Hepatocyte (in vitro differentiated cells): ENCODE measurements around the gene COG6. TPM values are rescaled to one million over a fixed set of nuclear protein-coding genes. Genes with fewer than 3 reads are reported as not detected.
A peak's percentile ranks its signal among the peaks of the same experiment; 100 is the strongest.

Experiments
- DNase-seq: peaks from one replicate; pipeline ENCODE4 v3.0.0-alpha.2; 2016; ENCODE audit warnings: low spot score
- H2AFZ ChIP-seq: fragments of 200-600 bp; sonication (generic); 2 replicates; pipeline ENCODE4 v1.6.0; 2016; ENCODE audit warnings: antibody characterized with exemption, mild to moderate bottlenecking
- H3K27ac ChIP-seq: fragments of 200-600 bp; sonication (generic); 2 replicates; pipeline ENCODE4 v1.5.1; 2016; ENCODE audit warnings: mild to moderate bottlenecking
- H3K27me3 ChIP-seq: fragments of 200-600 bp; sonication (generic); 2 replicates; pipeline ENCODE4 v1.6.1; 2016
- H3K36me3 ChIP-seq: fragments of 200-600 bp; sonication (generic); replicated peaks from 2 replicates; pipeline ENCODE4 v1.5.1; 2016; ENCODE audit warnings: low read depth; ENCODE audit not compliant: insufficient read depth
- H3K4me1 ChIP-seq: fragments of 200-600 bp; sonication (generic); 2 replicates; pipeline ENCODE4 v1.5.1; 2016; ENCODE audit warnings: mild to moderate bottlenecking, moderate library complexity; ENCODE audit not compliant: insufficient read depth
- H3K4me2 ChIP-seq: fragments of 200-600 bp; sonication (generic); 2 replicates; pipeline ENCODE4 v1.6.0; 2016
- H3K4me3 ChIP-seq: fragments of 200-600 bp; sonication (generic); 2 replicates; pipeline ENCODE4 v1.5.1; 2016; ENCODE audit warnings: mild to moderate bottlenecking
- H3K79me2 ChIP-seq: fragments of 200-600 bp; sonication (generic); 2 replicates; pipeline ENCODE4 v1.6.0; 2017; ENCODE audit warnings: mild to moderate bottlenecking
- H3K9me2 ChIP-seq: fragments of 200-600 bp; sonication (generic); replicated peaks from 2 replicates; pipeline ENCODE4 v1.6.0; 2017; ENCODE audit warnings: mild to moderate bottlenecking; ENCODE audit not compliant: insufficient read depth
- H3K9me3 ChIP-seq: fragments of 200-600 bp; sonication (generic); 2 replicates; pipeline ENCODE4 v1.5.1; 2016; ENCODE audit warnings: low read depth, mild to moderate bottlenecking
- H4K20me1 ChIP-seq: fragments of 200-600 bp; sonication (generic); 2 replicates; pipeline ENCODE4 v1.6.0; 2016; ENCODE audit warnings: mild to moderate bottlenecking; ENCODE audit not compliant: insufficient read depth, poor library complexity, severe bottlenecking
- EZH2 ChIP-seq: fragments of 200-600 bp; sonication (generic); IDR thresholded peaks from 2 replicates; pipeline ENCODE4 v1.6.1; 2016; ENCODE audit warnings: antibody characterized with exemption, mild to moderate bottlenecking, borderline replicate concordance
- EZH2phosphoT487 ChIP-seq: fragments of 200-600 bp; sonication (generic); IDR thresholded peaks from one replicate; pipeline ENCODE4 v1.6.1; 2018; ENCODE audit warnings: antibody characterized with exemption, mild to moderate bottlenecking, low read depth, moderate library complexity; ENCODE audit not compliant: unreplicated experiment, severe bottlenecking
- WGBS: methylation state at CpG from one replicate; pipeline ENCODE4 v1.1.6; 2016; ENCODE audit warnings: low lambda C conversion rate; ENCODE audit errors: missing lambda C conversion rate; 5-methylcytosine and 5-hydroxymethylcytosine counted together
- polyA plus RNA-seq: library from polyadenylated mRNA; unstranded; fragments of >200 nt; fragmentation: Nextera tagmentation; extraction: Ambion mirVana; gene quantifications from 2 replicates; pipeline ENCODE4 v1.2.1, GENCODE V29; 2016
- total RNA-seq: library from RNA; depleted of rRNA; stranded (reverse); fragments of >200 nt; gene quantifications from 2 replicates; pipeline ENCODE4 v1.2.3, GENCODE V29; 2014
- TF ChIP-seq, protein P1 (sequence below): fragments of 200-600 bp; sonication (generic); IDR thresholded peaks from 2 replicates; pipeline ENCODE4 v1.5.1; 2016; ENCODE audit warnings: antibody characterized with exemption, mild to moderate bottlenecking; ENCODE audit not compliant: poor library complexity

The COG6 gene
- total and polyA plus RNA-seq, 2 experiments from 2014 or later = 25.3 to 37.3 TPM

GRCh38 chr13:39685652-39686051, 30.2 kb downstream of the COG6 start:
- Histone ChIP-seq H3K4me3 (no peak overlapping the region), H3K9me3 (no peaks in the 10 kb centered on the region), H2AFZ (no peak overlapping the region), H3K4me2 (no peak overlapping the region), H3K4me1 (no peaks in the 10 kb centered on the region), H3K9me2 (no peaks in the 10 kb centered on the region), H4K20me1 (no peaks in the 10 kb centered on the region), H3K36me3 (no peaks in the 10 kb centered on the region), H3K79me2 (no peaks in the 10 kb centered on the region), H3K27me3 (no peaks in the 10 kb centered on the region), H3K27ac (no peak overlapping the region)
- TF ChIP-seq EZH2 (no peak), EZH2phosphoT487 (no peak)
- TF ChIP-seq, protein P1, sequence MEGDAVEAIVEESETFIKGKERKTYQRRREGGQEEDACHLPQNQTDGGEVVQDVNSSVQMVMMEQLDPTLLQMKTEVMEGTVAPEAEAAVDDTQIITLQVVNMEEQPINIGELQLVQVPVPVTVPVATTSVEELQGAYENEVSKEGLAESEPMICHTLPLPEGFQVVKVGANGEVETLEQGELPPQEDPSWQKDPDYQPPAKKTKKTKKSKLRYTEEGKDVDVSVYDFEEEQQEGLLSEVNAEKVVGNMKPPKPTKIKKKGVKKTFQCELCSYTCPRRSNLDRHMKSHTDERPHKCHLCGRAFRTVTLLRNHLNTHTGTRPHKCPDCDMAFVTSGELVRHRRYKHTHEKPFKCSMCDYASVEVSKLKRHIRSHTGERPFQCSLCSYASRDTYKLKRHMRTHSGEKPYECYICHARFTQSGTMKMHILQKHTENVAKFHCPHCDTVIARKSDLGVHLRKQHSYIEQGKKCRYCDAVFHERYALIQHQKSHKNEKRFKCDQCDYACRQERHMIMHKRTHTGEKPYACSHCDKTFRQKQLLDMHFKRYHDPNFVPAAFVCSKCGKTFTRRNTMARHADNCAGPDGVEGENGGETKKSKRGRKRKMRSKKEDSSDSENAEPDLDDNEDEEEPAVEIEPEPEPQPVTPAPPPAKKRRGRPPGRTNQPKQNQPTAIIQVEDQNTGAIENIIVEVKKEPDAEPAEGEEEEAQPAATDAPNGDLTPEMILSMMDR = no peak
- no peak for DNase-seq
- 86% methylated on average over 1 of the region's 1 CpG for WGBS

DNA sequence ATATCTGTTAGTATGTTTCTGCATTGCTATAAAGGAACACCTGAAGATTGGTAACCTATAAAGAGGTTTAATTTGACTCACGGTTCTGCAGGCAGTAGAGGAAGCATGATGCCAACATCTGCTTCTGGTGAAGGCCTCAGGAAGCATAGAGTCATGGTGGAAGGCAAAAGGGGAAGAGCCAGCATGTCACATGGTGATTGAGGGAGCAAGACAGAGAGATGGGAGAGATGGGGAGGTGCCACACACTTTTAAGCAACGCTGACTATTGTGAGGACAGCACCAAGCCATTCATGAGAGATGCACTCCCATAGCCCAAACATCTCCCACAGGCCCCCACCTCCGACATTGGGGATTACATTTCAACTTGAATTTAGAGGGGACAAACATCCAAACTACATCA, 32.8 kb downstream of the COG6 start:
- no peaks in the 10 kb centered on the region for H3K36me3 ChIP-seq
- no peaks in the 10 kb centered on the region for H3K4me1 ChIP-seq
- 92% methylated on average over 3 of the region's 3 CpGs for WGBS
- no peak overlapping the region for H3K4me2 ChIP-seq
- no peak overlapping the region for H2AFZ ChIP-seq
- H3K9me2 ChIP-seq = no peaks in the 10 kb centered on the region
- no peak overlapping the region for H3K27ac ChIP-seq
- H3K4me3 ChIP-seq = no peak overlapping the region
- no peaks in the 10 kb centered on the region for H4K20me1 ChIP-seq
- H3K79me2 ChIP-seq = no peaks in the 10 kb centered on the region
- no peaks in the 10 kb centered on the region for H3K27me3 ChIP-seq
- no peaks in the 10 kb centered on the region for H3K9me3 ChIP-seq
- TF ChIP-seq EZH2 = no peak
- DNase-seq = no peak

DNA sequence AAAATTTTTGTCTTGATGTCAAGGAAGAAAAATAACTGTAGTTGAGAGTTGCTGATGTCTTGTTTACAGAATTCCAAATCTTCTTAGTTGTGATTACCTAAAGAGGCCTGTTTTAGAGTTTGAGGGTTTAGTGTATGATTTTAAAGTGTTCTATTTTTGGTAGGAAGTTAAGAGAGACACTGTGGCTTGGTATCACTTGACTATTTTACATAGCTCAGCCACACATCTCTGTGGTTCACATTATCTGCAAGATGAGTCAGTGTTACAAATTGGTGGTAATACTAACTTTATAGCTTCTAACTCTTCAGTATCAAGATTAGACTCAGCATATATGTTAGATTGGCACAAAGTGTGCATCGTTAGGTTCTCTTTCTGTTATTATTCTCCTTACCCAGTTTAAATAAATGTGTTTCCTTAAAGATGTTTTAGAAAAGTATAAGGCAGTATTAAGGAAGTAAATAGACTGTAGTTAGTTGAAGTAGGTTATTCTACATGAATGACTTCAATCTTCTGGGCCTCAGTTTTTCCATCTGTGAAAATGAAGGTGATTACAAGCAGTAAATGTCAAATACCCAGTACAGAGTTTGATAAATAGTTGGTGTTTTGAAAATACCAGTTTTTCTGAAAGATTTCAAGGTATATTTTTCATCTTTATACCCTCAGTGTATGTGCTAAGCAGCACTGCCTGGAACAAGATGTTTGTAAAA, 33.4 kb downstream of the COG6 start:
- TF ChIP-seq, protein P1 = no peak
- TF ChIP-seq EZH2phosphoT487 (no peak), EZH2 (no peak)
- Histone ChIP-seq H3K27ac (no peak overlapping the region), H3K4me3 (no peak overlapping the region), H2AFZ (no peak overlapping the region), H3K9me2 (no peaks in the 10 kb centered on the region), H3K27me3 (no peaks in the 10 kb centered on the region), H3K4me2 (no peak overlapping the region), H3K79me2 (no peaks in the 10 kb centered on the region), H4K20me1 (no peaks in the 10 kb centered on the region), H3K36me3 (no peaks in the 10 kb centered on the region), H3K9me3 (no peaks in the 10 kb centered on the region), H3K4me1 (no peaks in the 10 kb centered on the region)
- no peak for DNase-seq
- WGBS = 94% methylated on average over 1 of the region's 1 CpG

- Histone ChIP-seq H3K79me2 (no peaks in the 10 kb centered on the region), H3K4me3 (no peak overlapping the region), H3K27ac (peak overlapping the region; percentile 62), H3K4me2 (peak overlapping the region; percentile 52), H3K9me3 (no peaks in the 10 kb centered on the region), H3K9me2 (no peaks in the 10 kb centered on the region), H3K4me1 (no peaks in the 10 kb centered on the region), H3K27me3 (no peaks in the 10 kb centered on the region), H2AFZ (peak overlapping the region; percentile 15), H3K36me3 (no peaks in the 10 kb centered on the region), H4K20me1 (no peaks in the 10 kb centered on the region)
- WGBS = 68% methylated on average over 4 of the region's 4 CpGs
- TF ChIP-seq, protein P1 = no peak
- TF ChIP-seq EZH2phosphoT487 (no peak), EZH2 (no peak)
- no peak for DNase-seq
Measured at GRCh38 chr13:39692660-39693438, 37.4 kb downstream of the COG6 start.
